HepG2 (cell line): Measurements from ENCODE around the gene NUFIP2. TPM values are rescaled to one million over a fixed set of nuclear protein-coding genes. Genes with fewer than 3 reads are reported as not detected.
A peak's percentile ranks its signal among the peaks of the same experiment; 100 is the strongest.

Experiments used
- ATAC-seq: fragments of 200-7000 bp; cut with Tn5 transposase; 3 replicates; pipeline ENCODE4 v1.9.1; 2020; ENCODE audit warnings: mild to moderate bottlenecking, moderate library complexity
- BruUV-seq: library from RNA; stranded (reverse); fragments of 400-500 nt; replicated peaks from 2 replicates; lab custom pipeline; 2021; lab: Mats Ljungman, UMichigan
- CTCF ChIA-PET: fragments of 300-600 bp; formaldehyde crosslinking; extraction: SDS; loops from one replicate; lab custom pipeline; 2021; ENCODE audit warnings: low total read pairs, inconsistent platforms, low intra/inter-chr PET ratio; lab: Yijun Ruan, JAX
- POLR2A ChIA-PET: fragments of 350-600 bp; sonication (Branson Sonifier 250); formaldehyde crosslinking; loops from one replicate; lab custom pipeline; 2020; ENCODE audit warnings: antibody characterized with exemption, inconsistent platforms; lab: Yijun Ruan, JAX
- DNase-seq: peaks from one replicate; pipeline ENCODE4 v3.0.0-alpha.2; 2015; ENCODE audit warnings: low spot score
- FAIRE-seq: peaks from 3 replicates; lab custom pipeline; 2011; peaks lifted over from hg19 to GRCh38; lab: Jason Lieb, UNC
- H2AFZ ChIP-seq: one replicate; pipeline ENCODE4 v1.6.1; 2011; ENCODE audit warnings: low read length, inconsistent platforms
- H3K27ac ChIP-seq: fragments of 300-600 bp; 3 replicates; pipeline ENCODE4 v1.8.0; 2011; ENCODE audit warnings: mixed run types, mild to moderate bottlenecking, mixed read lengths, low read length, inconsistent platforms; ENCODE audit not compliant: insufficient read depth; ENCODE audit errors: extremely low read length
- H3K27me3 ChIP-seq, 2 experiments: fragments of 200-600 bp in 1 of 2; 2 replicates in 1 of 2; 3 replicates in 1 of 2; pipeline versions ENCODE4 v1.6.0 to v1.8.0; 2011; ENCODE audit warnings: low read length in 2 of 2, mild to moderate bottlenecking in 2 of 2, moderate library complexity in 2 of 2, inconsistent platforms in 1 of 2; ENCODE audit not compliant: insufficient read depth in 2 of 2, control insufficient read depth in 1 of 2
- H3K36me3 ChIP-seq, 2 experiments: fragments of 200-600 bp in 1 of 2; replicated peaks in 1 of 2; 2 replicates in 1 of 2; 3 replicates in 1 of 2; pipeline versions ENCODE4 v1.5.1 to v1.8.0; 2011; ENCODE audit warnings: low read length in 2 of 2, inconsistent platforms in 1 of 2; ENCODE audit not compliant: insufficient read depth in 2 of 2, control insufficient read depth in 1 of 2
- H3K4me1 ChIP-seq: 2 replicates; pipeline ENCODE4 v1.5.1; 2012; ENCODE audit warnings: low read length, inconsistent platforms; ENCODE audit not compliant: insufficient read depth
- H3K4me2 ChIP-seq: 2 replicates; pipeline ENCODE4 v1.6.0; 2011; ENCODE audit warnings: low read depth, low read length, inconsistent platforms
- H3K4me3 ChIP-seq, 3 experiments: fragments of 200-600 bp in 1 of 3; sonication (generic), shearing (Covaris generic) in 1 of 3; replicated peaks in 1 of 3; 2 replicates each; pipeline ENCODE4 v1.5.1; 2011 to 2016; ENCODE audit warnings: low read length in 3 of 3, inconsistent platforms in 2 of 3, low read depth in 2 of 3, mild to moderate bottlenecking in 2 of 3, control low read depth in 1 of 3, mixed read lengths in 1 of 3; ENCODE audit not compliant: insufficient read depth in 1 of 3
- H3K79me2 ChIP-seq: one replicate; pipeline ENCODE4 v1.6.1; 2011; ENCODE audit warnings: low read length, inconsistent platforms; ENCODE audit not compliant: insufficient read depth
- H3K9ac ChIP-seq: 2 replicates; pipeline ENCODE4 v1.6.0; 2011; ENCODE audit warnings: mild to moderate bottlenecking, low read depth, low read length, inconsistent platforms; ENCODE audit not compliant: insufficient read depth
- H3K9me3 ChIP-seq: 2 replicates; pipeline ENCODE4 v1.5.1; 2012; ENCODE audit warnings: mild to moderate bottlenecking, low read length
- H4K20me1 ChIP-seq: 2 replicates; pipeline ENCODE4 v1.6.0; 2011; ENCODE audit warnings: inconsistent platforms, mild to moderate bottlenecking, low read length, moderate library complexity; ENCODE audit not compliant: insufficient read depth
- CBX5 ChIP-seq: sonication (generic); formaldehyde crosslinking; IDR thresholded peaks from 2 replicates; pipeline ENCODE4 v1.4.0; 2020; ENCODE audit warnings: missing genetic modification reagents, borderline replicate concordance
- CEBPB ChIP-seq: IDR thresholded peaks from 2 replicates; pipeline ENCODE4 v1.6.1; 2011; ENCODE audit warnings: low read depth, low read length, improper control_type of control experiment, borderline replicate concordance
- CEBPG ChIP-seq: IDR thresholded peaks from 2 replicates; pipeline ENCODE4 v1.6.1; 2016
- CTCF ChIP-seq: sonication (generic); formaldehyde crosslinking; IDR thresholded peaks from 2 replicates; pipeline ENCODE4 v1.5.0; 2020; ENCODE audit warnings: mild to moderate bottlenecking, missing genetic modification reagents, moderate library complexity
- ETV5 ChIP-seq: IDR thresholded peaks from 2 replicates; pipeline ENCODE4 v1.6.1; 2018; ENCODE audit warnings: missing biosample characterization, missing genetic modification reagents, inconsistent platforms, borderline replicate concordance
- HNF1B ChIP-seq: sonication (generic); formaldehyde crosslinking; IDR thresholded peaks from 2 replicates; pipeline ENCODE4 v1.5.1; 2020; ENCODE audit warnings: mild to moderate bottlenecking, moderate library complexity, missing genetic modification reagents
- RXRB ChIP-seq: IDR thresholded peaks from 2 replicates; pipeline ENCODE4 v1.6.1; 2016; ENCODE audit warnings: borderline replicate concordance, missing genetic modification reagents, missing compliant biosample characterization
- STAG1 ChIP-seq: sonication (generic); formaldehyde crosslinking; IDR thresholded peaks from 2 replicates; pipeline ENCODE4 v1.4.0; 2020; ENCODE audit warnings: missing genetic modification reagents
- TEAD3 ChIP-seq: optimal IDR thresholded peaks from 2 replicates; pipeline ENCODE3; 2016; ENCODE audit warnings: borderline replicate concordance
- ZNF12 ChIP-seq: sonication (generic); formaldehyde crosslinking; IDR thresholded peaks from 2 replicates; pipeline ENCODE4 v1.5.0; 2020; ENCODE audit warnings: missing genetic modification reagents
- ZNF550 ChIP-seq: sonication (generic); formaldehyde crosslinking; IDR thresholded peaks from 2 replicates; pipeline ENCODE4 v1.4.0; 2020; ENCODE audit warnings: mild to moderate bottlenecking, missing genetic modification reagents, borderline replicate concordance
- ZNF691 ChIP-seq: sonication (generic); formaldehyde crosslinking; IDR thresholded peaks from 2 replicates; pipeline ENCODE4 v1.4.0; 2020; ENCODE audit warnings: missing genetic modification reagents, low read depth, mild to moderate bottlenecking, borderline replicate concordance
- WGBS: methylation state at CpG from one replicate; pipeline ENCODE4 v1.1.6; 2017; ENCODE audit warnings: low lambda C conversion rate; 5-methylcytosine and 5-hydroxymethylcytosine counted together
- in situ Hi-C: cut with HindIII; loops from 2 replicates; pipeline ENCODE4 v1.10.0; 2017; ENCODE audit warnings: low pct_unique_long_range_greater_than_20kb; ENCODE audit not compliant: extremely low pct_ligation_motif_present
- intact Hi-C: fragments of 100-400 bp; cut with micrococcal nuclease; formaldehyde crosslinking; loops from one replicate; pipeline ENCODE4 v1.10.0; 2022; ENCODE audit not compliant: unreplicated experiment
- polyA plus RNA-seq, 8 experiments: library from polyadenylated mRNA; depleted of rRNA in 3 of 8; stranded (reverse) in 7 of 8; unstranded in 1 of 8; fragments of >200 nt; fragmentation: Illumina TruSeq in 4 of 8; extraction: Trizol in 4 of 8; gene quantifications; 2 replicates each; pipeline versions ENCODE4 v1.2.1 to v1.2.3, GENCODE V29; 2011 to 2016; ENCODE audit warnings: low read depth in 4 of 8, missing spikeins in 1 of 8, mixed read lengths in 1 of 8; ENCODE audit not compliant: insufficient read depth in 1 of 8
- total RNA-seq, 5 experiments: library from RNA; depleted of rRNA; stranded (reverse); fragments of >200 nt; fragmentation: Illumina TruSeq; extraction: Trizol; gene quantifications; 2 replicates each; pipeline ENCODE4 v1.2.3, GENCODE V29; 2016; ENCODE audit warnings: low read depth in 1 of 5
- TF ChIP-seq, protein P1 (sequence below): sonication (generic); formaldehyde crosslinking; conservative IDR thresholded peaks from 2 replicates; pipeline ENCODE4 v1.8.1; 2023; ENCODE audit warnings: missing genetic modification reagents

The NUFIP2 gene
- total and polyA plus RNA-seq, 2 of the 13 experiments (the other 11 are each of a cell fraction or from before 2014, with no cell fraction given): 10.3 to 30.8 TPM

GRCh38 chr17:29240968-29241963, 52.7 kb downstream of the NUFIP2 start:
- H3K79me2 ChIP-seq: no peaks in the 10 kb centered on the region
- FAIRE-seq (no peak), ATAC-seq (peak; percentile 88), DNase-seq (peak; percentile 83)
- BruUV-seq: no TSS peak
- ChIA-PET CTCF (no interaction called here), POLR2A (interaction anchor here (1.0 to 1.7 kb wide), 4 partner anchors 15 to 92 kb away, joined by 4 to 8 read pairs (median 5); partner anchors contain the start of gene NUFIP2)
- H2AFZ ChIP-seq: no peak overlapping the region
- H3K27me3 ChIP-seq: peaks cover 0 to 5% of the 10 kb centered on the region in 2 experiments; a peak in 1 of 5 replicates
- intact Hi-C loops: no loop called here
- in situ Hi-C loops: no loop called here
- no peak overlapping the region for H3K27ac ChIP-seq
- H3K4me2 ChIP-seq: peak overlapping the region; percentile 42
- peak overlapping the region in 1 of 3 experiments; percentile 6; a peak in 1 of 6 replicates for H3K4me3 ChIP-seq
- H3K36me3 ChIP-seq: no peaks in the 10 kb centered on the region
- WGBS: 59% methylated on average over 4 of the region's 9 CpGs
- no peak overlapping the region for H3K9ac ChIP-seq
- no peaks in the 10 kb centered on the region for H3K9me3 ChIP-seq
- peaks cover 28% of the 10 kb centered on the region for H3K4me1 ChIP-seq
- H4K20me1 ChIP-seq: no peaks in the 10 kb centered on the region
- 0 out of 2 replicates have a peak, but pooled peaks have one; percentile 36 for TF ChIP-seq RXRB (CRISPR knock-in tag)
- peak; percentile 22; the same call in 1 of the 2 replicates for TF ChIP-seq HNF1B (CRISPR knock-in tag)
- TF ChIP-seq, protein P1, sequence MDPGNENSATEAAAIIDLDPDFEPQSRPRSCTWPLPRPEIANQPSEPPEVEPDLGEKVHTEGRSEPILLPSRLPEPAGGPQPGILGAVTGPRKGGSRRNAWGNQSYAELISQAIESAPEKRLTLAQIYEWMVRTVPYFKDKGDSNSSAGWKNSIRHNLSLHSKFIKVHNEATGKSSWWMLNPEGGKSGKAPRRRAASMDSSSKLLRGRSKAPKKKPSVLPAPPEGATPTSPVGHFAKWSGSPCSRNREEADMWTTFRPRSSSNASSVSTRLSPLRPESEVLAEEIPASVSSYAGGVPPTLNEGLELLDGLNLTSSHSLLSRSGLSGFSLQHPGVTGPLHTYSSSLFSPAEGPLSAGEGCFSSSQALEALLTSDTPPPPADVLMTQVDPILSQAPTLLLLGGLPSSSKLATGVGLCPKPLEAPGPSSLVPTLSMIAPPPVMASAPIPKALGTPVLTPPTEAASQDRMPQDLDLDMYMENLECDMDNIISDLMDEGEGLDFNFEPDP (CRISPR knock-in tag): no peak
- peak; percentile 54; the same call in 1 of the 2 replicates for TF ChIP-seq ETV5 (CRISPR knock-in tag)
- TF ChIP-seq STAG1 (CRISPR knock-in tag): peak; percentile 20
- TF ChIP-seq CBX5: no peak
- TF ChIP-seq TEAD3 (CRISPR knock-in tag): peak; percentile 38
- TF ChIP-seq ZNF550 (CRISPR knock-in tag): no peak
- peak; percentile 38; the same call in 1 of the 2 replicates for TF ChIP-seq CEBPG (CRISPR knock-in tag)
- peak; percentile 51; the same call in 1 of the 2 replicates for TF ChIP-seq CEBPB
- TF ChIP-seq CTCF (CRISPR knock-in tag): peak; percentile 32; the same call in 1 of the 2 replicates
- no peak for TF ChIP-seq ZNF691 (CRISPR knock-in tag)
- TF ChIP-seq ZNF12: 0 out of 2 replicates have a peak, but pooled peaks have one; percentile 14
